PC-9 (cell line): Measurements from ENCODE around the gene DCAF8L1.

Experiments used
- CTCF ChIP-seq: fragments of 200-600 bp; sonication (generic); conservative IDR thresholded peaks from 2 replicates; pipeline ENCODE4 v1.6.1; 2017; ENCODE audit warnings: mixed run types, antibody characterized with exemption, mild to moderate bottlenecking, moderate library complexity
- EZH2 ChIP-seq: fragments of 200-600 bp; sonication (generic); IDR thresholded peaks from 2 replicates; pipeline ENCODE4 v1.8.0; 2017; ENCODE audit warnings: antibody characterized with exemption, low read depth

GRCh38 chrX:28022371-28022770 is 41.1 kb upstream of the DCAF8L1 start:
- TF ChIP-seq CTCF (no peak), EZH2 (no peak)
